HepG2 (cell line): ENCODE data around the gene GPHN. TPM values are rescaled to one million over a fixed set of nuclear protein-coding genes. Genes with fewer than 3 reads are reported as not detected.

Experiments used
- ATAC-seq: fragments of 200-7000 bp; cut with Tn5 transposase; 3 replicates; pipeline ENCODE4 v1.9.1; 2020; ENCODE audit warnings: mild to moderate bottlenecking, moderate library complexity
- BruUV-seq: library from RNA; stranded (reverse); fragments of 400-500 nt; replicated peaks from 2 replicates; lab custom pipeline; 2021; lab: Mats Ljungman, UMichigan
- CTCF ChIA-PET: fragments of 300-600 bp; formaldehyde crosslinking; extraction: SDS; loops from one replicate; lab custom pipeline; 2021; ENCODE audit warnings: low total read pairs, inconsistent platforms, low intra/inter-chr PET ratio; lab: Yijun Ruan, JAX
- POLR2A ChIA-PET: fragments of 350-600 bp; sonication (Branson Sonifier 250); formaldehyde crosslinking; loops from one replicate; lab custom pipeline; 2020; ENCODE audit warnings: antibody characterized with exemption, inconsistent platforms; lab: Yijun Ruan, JAX
- DNase-seq: peaks from one replicate; pipeline ENCODE4 v3.0.0-alpha.2; 2015; ENCODE audit warnings: low spot score
- FAIRE-seq: peaks from 3 replicates; lab custom pipeline; 2011; peaks lifted over from hg19 to GRCh38; lab: Jason Lieb, UNC
- H2AFZ ChIP-seq: one replicate; pipeline ENCODE4 v1.6.1; 2011; ENCODE audit warnings: low read length, inconsistent platforms
- H3K27ac ChIP-seq: fragments of 300-600 bp; 3 replicates; pipeline ENCODE4 v1.8.0; 2011; ENCODE audit warnings: mixed run types, mild to moderate bottlenecking, mixed read lengths, low read length, inconsistent platforms; ENCODE audit not compliant: insufficient read depth; ENCODE audit errors: extremely low read length
- H3K27me3 ChIP-seq, 2 experiments: fragments of 200-600 bp in 1 of 2; 2 replicates in 1 of 2; 3 replicates in 1 of 2; pipeline versions ENCODE4 v1.6.0 to v1.8.0; 2011; ENCODE audit warnings: low read length in 2 of 2, mild to moderate bottlenecking in 2 of 2, moderate library complexity in 2 of 2, inconsistent platforms in 1 of 2; ENCODE audit not compliant: insufficient read depth in 2 of 2, control insufficient read depth in 1 of 2
- H3K36me3 ChIP-seq, 2 experiments: fragments of 200-600 bp in 1 of 2; replicated peaks in 1 of 2; 2 replicates in 1 of 2; 3 replicates in 1 of 2; pipeline versions ENCODE4 v1.5.1 to v1.8.0; 2011; ENCODE audit warnings: low read length in 2 of 2, inconsistent platforms in 1 of 2; ENCODE audit not compliant: insufficient read depth in 2 of 2, control insufficient read depth in 1 of 2
- H3K4me1 ChIP-seq: 2 replicates; pipeline ENCODE4 v1.5.1; 2012; ENCODE audit warnings: low read length, inconsistent platforms; ENCODE audit not compliant: insufficient read depth
- H3K4me2 ChIP-seq: 2 replicates; pipeline ENCODE4 v1.6.0; 2011; ENCODE audit warnings: low read depth, low read length, inconsistent platforms
- H3K4me3 ChIP-seq, 3 experiments: fragments of 200-600 bp in 1 of 3; sonication (generic), shearing (Covaris generic) in 1 of 3; replicated peaks in 1 of 3; 2 replicates each; pipeline ENCODE4 v1.5.1; 2011 to 2016; ENCODE audit warnings: low read length in 3 of 3, inconsistent platforms in 2 of 3, low read depth in 2 of 3, mild to moderate bottlenecking in 2 of 3, control low read depth in 1 of 3, mixed read lengths in 1 of 3; ENCODE audit not compliant: insufficient read depth in 1 of 3
- H3K79me2 ChIP-seq: one replicate; pipeline ENCODE4 v1.6.1; 2011; ENCODE audit warnings: low read length, inconsistent platforms; ENCODE audit not compliant: insufficient read depth
- H3K9ac ChIP-seq: 2 replicates; pipeline ENCODE4 v1.6.0; 2011; ENCODE audit warnings: mild to moderate bottlenecking, low read depth, low read length, inconsistent platforms; ENCODE audit not compliant: insufficient read depth
- H3K9me3 ChIP-seq: 2 replicates; pipeline ENCODE4 v1.5.1; 2012; ENCODE audit warnings: mild to moderate bottlenecking, low read length
- H4K20me1 ChIP-seq: 2 replicates; pipeline ENCODE4 v1.6.0; 2011; ENCODE audit warnings: inconsistent platforms, mild to moderate bottlenecking, low read length, moderate library complexity; ENCODE audit not compliant: insufficient read depth
- ATAD3A ChIP-seq: sonication (generic); formaldehyde crosslinking; IDR thresholded peaks from 2 replicates; pipeline ENCODE4 v1.4.0; 2020; ENCODE audit warnings: missing genetic modification reagents
- MEF2D ChIP-seq: sonication (generic); formaldehyde crosslinking; IDR thresholded peaks from 2 replicates; pipeline ENCODE4 v1.5.1; 2020; ENCODE audit warnings: mild to moderate bottlenecking, missing genetic modification reagents
- NAIF1 ChIP-seq: sonication (generic); formaldehyde crosslinking; IDR thresholded peaks from 2 replicates; pipeline ENCODE4 v1.5.0; 2020; ENCODE audit warnings: mild to moderate bottlenecking, missing genetic modification reagents, borderline replicate concordance
- SP140L ChIP-seq: sonication (generic); formaldehyde crosslinking; IDR thresholded peaks from 2 replicates; pipeline ENCODE4 v1.4.0; 2020; ENCODE audit warnings: missing genetic modification reagents, borderline replicate concordance
- STAT5B ChIP-seq: sonication (generic); formaldehyde crosslinking; IDR thresholded peaks from 2 replicates; pipeline ENCODE4 v1.4.0; 2020; ENCODE audit warnings: missing genetic modification reagents
- ZFX ChIP-seq: sonication (generic); formaldehyde crosslinking; IDR thresholded peaks from 2 replicates; pipeline ENCODE4 v1.4.0; 2020; ENCODE audit warnings: mild to moderate bottlenecking, low read depth, missing genetic modification reagents, moderate library complexity
- ZNF326 ChIP-seq: sonication (generic); formaldehyde crosslinking; IDR thresholded peaks from 2 replicates; pipeline ENCODE4 v1.4.0; 2020; ENCODE audit warnings: missing genetic modification reagents, borderline replicate concordance
- ZNF615 ChIP-seq: sonication (generic); formaldehyde crosslinking; IDR thresholded peaks from 2 replicates; pipeline ENCODE4 v1.5.0; 2020; ENCODE audit warnings: mild to moderate bottlenecking, missing genetic modification reagents, borderline replicate concordance
- ZNF670 ChIP-seq: sonication (generic); formaldehyde crosslinking; IDR thresholded peaks from 2 replicates; pipeline ENCODE4 v1.8.0; 2022; ENCODE audit warnings: mild to moderate bottlenecking, missing genetic modification reagents, borderline replicate concordance
- ZNF724P ChIP-seq: sonication (generic); formaldehyde crosslinking; IDR thresholded peaks from 2 replicates; pipeline ENCODE4 v1.8.0; 2022; ENCODE audit warnings: missing genetic modification reagents, borderline replicate concordance
- ZNF772 ChIP-seq: sonication (generic); formaldehyde crosslinking; IDR thresholded peaks from 2 replicates; pipeline ENCODE4 v1.5.0; 2020; ENCODE audit warnings: mild to moderate bottlenecking, missing genetic modification reagents
- WGBS: methylation state at CpG from one replicate; pipeline ENCODE4 v1.1.6; 2017; ENCODE audit warnings: low lambda C conversion rate; 5-methylcytosine and 5-hydroxymethylcytosine counted together
- in situ Hi-C: cut with HindIII; loops from 2 replicates; pipeline ENCODE4 v1.10.0; 2017; ENCODE audit warnings: low pct_unique_long_range_greater_than_20kb; ENCODE audit not compliant: extremely low pct_ligation_motif_present
- intact Hi-C: fragments of 100-400 bp; cut with micrococcal nuclease; formaldehyde crosslinking; loops from one replicate; pipeline ENCODE4 v1.10.0; 2022; ENCODE audit not compliant: unreplicated experiment
- polyA plus RNA-seq, 8 experiments: library from polyadenylated mRNA; depleted of rRNA in 3 of 8; stranded (reverse) in 7 of 8; unstranded in 1 of 8; fragments of >200 nt; fragmentation: Illumina TruSeq in 4 of 8; extraction: Trizol in 4 of 8; gene quantifications; 2 replicates each; pipeline versions ENCODE4 v1.2.1 to v1.2.3, GENCODE V29; 2011 to 2016; ENCODE audit warnings: low read depth in 4 of 8, missing spikeins in 1 of 8, mixed read lengths in 1 of 8; ENCODE audit not compliant: insufficient read depth in 1 of 8
- total RNA-seq, 5 experiments: library from RNA; depleted of rRNA; stranded (reverse); fragments of >200 nt; fragmentation: Illumina TruSeq; extraction: Trizol; gene quantifications; 2 replicates each; pipeline ENCODE4 v1.2.3, GENCODE V29; 2016; ENCODE audit warnings: low read depth in 1 of 5
- TF ChIP-seq, protein P1 (sequence below): sonication (generic); formaldehyde crosslinking; IDR thresholded peaks from 2 replicates; pipeline ENCODE4 v1.4.0; 2020; ENCODE audit warnings: mild to moderate bottlenecking, missing genetic modification reagents, borderline replicate concordance
- TF ChIP-seq, protein P2 (sequence below): IDR thresholded peaks from 2 replicates; pipeline ENCODE4 v1.6.1; 2016
- TF ChIP-seq, protein P3 (sequence below): sonication (generic); formaldehyde crosslinking; IDR thresholded peaks from 2 replicates; pipeline ENCODE4 v1.4.0; 2020; ENCODE audit warnings: missing genetic modification reagents
- TF ChIP-seq, protein P4 (sequence below): sonication (generic); formaldehyde crosslinking; IDR thresholded peaks from 2 replicates; pipeline ENCODE4 v1.5.0; 2020; ENCODE audit warnings: mild to moderate bottlenecking, missing genetic modification reagents

The GPHN gene
- total and polyA plus RNA-seq, 2 of the 13 experiments (the other 11 are each of a cell fraction or from before 2014, with no cell fraction given), result 12.7 to 19.2 TPM

- H2AFZ ChIP-seq, result no peak overlapping the region
Observed at GRCh38 chr14:66477567-66477966, 30.4 kb upstream of the GPHN start.

DNA sequence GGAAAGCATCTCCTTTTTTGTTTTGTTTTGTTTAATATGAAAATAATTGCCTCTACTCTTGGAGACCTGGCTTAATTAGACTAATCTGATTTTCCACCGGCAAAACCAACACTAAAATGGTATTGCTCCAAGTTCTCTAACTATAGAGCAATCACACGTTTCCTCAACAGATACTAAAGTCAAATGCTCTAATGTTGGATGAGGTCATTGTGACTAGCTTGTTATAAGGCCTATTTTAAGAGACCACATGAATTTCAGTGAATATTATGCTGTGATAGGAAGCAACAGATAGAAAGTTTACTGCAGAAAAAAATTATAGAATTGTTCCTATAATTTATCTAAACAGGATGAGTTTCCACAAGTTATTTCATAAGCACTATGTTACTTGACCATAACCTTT, 25.1 kb upstream of the GPHN start:
- WGBS, result 68% methylated on average over 2 of the region's 2 CpGs
- no peak overlapping the region for H2AFZ ChIP-seq
- H3K4me3 ChIP-seq, result no peak overlapping the region
- H3K27me3 ChIP-seq, result no peaks in the 10 kb centered on the region
- H3K9ac ChIP-seq, result no peak overlapping the region
- H3K36me3 ChIP-seq, result no peaks in the 10 kb centered on the region
- in situ Hi-C loops, result no loop called here
- H3K9me3 ChIP-seq, result no peaks in the 10 kb centered on the region
- no peak overlapping the region for H3K4me2 ChIP-seq
- FAIRE-seq, result no peak
- no peaks in the 10 kb centered on the region for H3K79me2 ChIP-seq
- no peaks in the 10 kb centered on the region for H4K20me1 ChIP-seq
- ATAC-seq, result no peak
- ChIA-PET POLR2A (interaction anchor here (0.9 kb wide), 1 partner anchor 25 kb away, joined by 3 read pairs; the partner anchor contains the start of gene GPHN), CTCF (no interaction called here)
- no peak for DNase-seq
- no TSS peak for BruUV-seq
- intact Hi-C loops, result no loop called here
- no peak overlapping the region for H3K27ac ChIP-seq
- no peaks in the 10 kb centered on the region for H3K4me1 ChIP-seq
- no peak for TF ChIP-seq ZNF772
- TF ChIP-seq, protein P1, sequence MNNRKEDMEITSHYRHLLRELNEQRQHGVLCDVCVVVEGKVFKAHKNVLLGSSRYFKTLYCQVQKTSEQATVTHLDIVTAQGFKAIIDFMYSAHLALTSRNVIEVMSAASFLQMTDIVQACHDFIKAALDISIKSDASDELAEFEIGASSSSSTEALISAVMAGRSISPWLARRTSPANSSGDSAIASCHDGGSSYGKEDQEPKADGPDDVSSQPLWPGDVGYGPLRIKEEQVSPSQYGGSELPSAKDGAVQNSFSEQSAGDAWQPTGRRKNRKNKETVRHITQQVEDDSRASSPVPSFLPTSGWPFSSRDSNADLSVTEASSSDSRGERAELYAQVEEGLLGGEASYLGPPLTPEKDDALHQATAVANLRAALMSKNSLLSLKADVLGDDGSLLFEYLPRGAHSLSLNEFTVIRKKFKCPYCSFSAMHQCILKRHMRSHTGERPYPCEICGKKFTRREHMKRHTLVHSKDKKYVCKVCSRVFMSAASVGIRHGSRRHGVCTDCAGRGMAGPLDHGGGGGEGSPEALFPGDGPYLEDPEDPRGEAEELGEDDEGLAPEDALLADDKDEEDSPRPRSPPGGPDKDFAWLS (CRISPR knock-in tag), result no peak
- TF ChIP-seq, protein P2, sequence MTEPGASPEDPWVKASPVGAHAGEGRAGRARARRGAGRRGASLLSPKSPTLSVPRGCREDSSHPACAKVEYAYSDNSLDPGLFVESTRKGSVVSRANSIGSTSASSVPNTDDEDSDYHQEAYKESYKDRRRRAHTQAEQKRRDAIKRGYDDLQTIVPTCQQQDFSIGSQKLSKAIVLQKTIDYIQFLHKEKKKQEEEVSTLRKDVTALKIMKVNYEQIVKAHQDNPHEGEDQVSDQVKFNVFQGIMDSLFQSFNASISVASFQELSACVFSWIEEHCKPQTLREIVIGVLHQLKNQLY, result no peak
- TF ChIP-seq, protein P3, sequence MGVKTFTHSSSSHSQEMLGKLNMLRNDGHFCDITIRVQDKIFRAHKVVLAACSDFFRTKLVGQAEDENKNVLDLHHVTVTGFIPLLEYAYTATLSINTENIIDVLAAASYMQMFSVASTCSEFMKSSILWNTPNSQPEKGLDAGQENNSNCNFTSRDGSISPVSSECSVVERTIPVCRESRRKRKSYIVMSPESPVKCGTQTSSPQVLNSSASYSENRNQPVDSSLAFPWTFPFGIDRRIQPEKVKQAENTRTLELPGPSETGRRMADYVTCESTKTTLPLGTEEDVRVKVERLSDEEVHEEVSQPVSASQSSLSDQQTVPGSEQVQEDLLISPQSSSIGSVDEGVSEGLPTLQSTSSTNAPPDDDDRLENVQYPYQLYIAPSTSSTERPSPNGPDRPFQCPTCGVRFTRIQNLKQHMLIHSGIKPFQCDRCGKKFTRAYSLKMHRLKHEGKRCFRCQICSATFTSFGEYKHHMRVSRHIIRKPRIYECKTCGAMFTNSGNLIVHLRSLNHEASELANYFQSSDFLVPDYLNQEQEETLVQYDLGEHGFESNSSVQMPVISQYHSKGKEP (CRISPR knock-in tag), result no peak
- TF ChIP-seq ATAD3A (CRISPR knock-in tag), result no peak
- TF ChIP-seq ZNF326 (CRISPR knock-in tag), result no peak
- TF ChIP-seq ZFX, result no peak
- TF ChIP-seq STAT5B (CRISPR knock-in tag), result no peak
- TF ChIP-seq ZNF724P, result no peak
- TF ChIP-seq, protein P4, sequence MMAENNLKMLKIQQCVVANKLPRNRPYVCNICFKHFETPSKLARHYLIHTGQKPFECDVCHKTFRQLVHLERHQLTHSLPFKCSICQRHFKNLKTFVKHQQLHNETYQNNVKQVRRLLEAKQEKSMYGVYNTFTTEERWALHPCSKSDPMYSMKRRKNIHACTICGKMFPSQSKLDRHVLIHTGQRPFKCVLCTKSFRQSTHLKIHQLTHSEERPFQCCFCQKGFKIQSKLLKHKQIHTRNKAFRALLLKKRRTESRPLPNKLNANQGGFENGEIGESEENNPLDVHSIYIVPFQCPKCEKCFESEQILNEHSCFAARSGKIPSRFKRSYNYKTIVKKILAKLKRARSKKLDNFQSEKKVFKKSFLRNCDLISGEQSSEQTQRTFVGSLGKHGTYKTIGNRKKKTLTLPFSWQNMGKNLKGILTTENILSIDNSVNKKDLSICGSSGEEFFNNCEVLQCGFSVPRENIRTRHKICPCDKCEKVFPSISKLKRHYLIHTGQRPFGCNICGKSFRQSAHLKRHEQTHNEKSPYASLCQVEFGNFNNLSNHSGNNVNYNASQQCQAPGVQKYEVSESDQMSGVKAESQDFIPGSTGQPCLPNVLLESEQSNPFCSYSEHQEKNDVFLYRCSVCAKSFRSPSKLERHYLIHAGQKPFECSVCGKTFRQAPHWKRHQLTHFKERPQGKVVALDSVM (CRISPR knock-in tag), result no peak
- TF ChIP-seq NAIF1 (CRISPR knock-in tag), result no peak
- no peak for TF ChIP-seq MEF2D (CRISPR knock-in tag)

More at GRCh38 chr14:66477567-66477966, 30.4 kb upstream of the GPHN start:
- FAIRE-seq (no peak), ATAC-seq (no peak), DNase-seq (no peak)
- BruUV-seq, result no TSS peak
- H3K9ac ChIP-seq, result no peak overlapping the region
- TF ChIP-seq ZNF670 (no peak), SP140L (CRISPR knock-in tag) (no peak), ZNF615 (CRISPR knock-in tag) (no peak)
- no peaks in the 10 kb centered on the region for H3K9me3 ChIP-seq
- H3K27ac ChIP-seq, result no peak overlapping the region
- H3K4me2 ChIP-seq, result no peak overlapping the region
- in situ Hi-C loops, result no loop called here
- no peak overlapping the region for H3K4me3 ChIP-seq
- ChIA-PET CTCF (no interaction called here), POLR2A (no interaction called here)
- intact Hi-C loops, result no loop called here
- no peaks in the 10 kb centered on the region for H3K4me1 ChIP-seq
- H3K79me2 ChIP-seq, result no peaks in the 10 kb centered on the region
- H4K20me1 ChIP-seq, result no peaks in the 10 kb centered on the region
- H3K27me3 ChIP-seq, result no peaks in the 10 kb centered on the region
- H3K36me3 ChIP-seq, result no peaks in the 10 kb centered on the region
